Neuronal stem cell (in vitro differentiated cells): ENCODE data around the gene GMPPB.
"Not testable (repeated sequence)": the region's sequence is repeated elsewhere in the genome, so short reads cannot be mapped to it uniquely, and the experiment has no call there.

Experiments used
- DNase-seq: peaks from one replicate; pipeline ENCODE4 v3.0.0-alpha.2; 2013; ENCODE audit warnings: low spot score
- H2AFZ ChIP-seq: one replicate; pipeline ENCODE4 v1.6.1; 2013; ENCODE audit warnings: mild to moderate bottlenecking, low read length, inconsistent platforms
- H2AK5ac ChIP-seq: 2 replicates; pipeline ENCODE4 v1.6.1; 2013; ENCODE audit warnings: low read depth, mild to moderate bottlenecking, inconsistent platforms, low read length, moderate library complexity, mixed read lengths
- H2BK120ac ChIP-seq: 2 replicates; pipeline ENCODE4 v1.6.1; 2013; ENCODE audit warnings: low read depth, mild to moderate bottlenecking, inconsistent platforms, low read length, moderate library complexity, mixed read lengths
- H2BK12ac ChIP-seq: one replicate; pipeline ENCODE4 v1.6.1; 2013; ENCODE audit warnings: low read length, inconsistent platforms
- H2BK15ac ChIP-seq: 2 replicates; pipeline ENCODE4 v1.6.1; 2013; ENCODE audit warnings: mild to moderate bottlenecking, low read length, inconsistent platforms, mixed read lengths
- H2BK5ac ChIP-seq: one replicate; pipeline ENCODE4 v1.6.1; 2013; ENCODE audit warnings: inconsistent platforms, mild to moderate bottlenecking, low read length, moderate library complexity
- H3K14ac ChIP-seq: one replicate; pipeline ENCODE4 v1.6.1; 2013; ENCODE audit warnings: low read length, inconsistent platforms
- H3K18ac ChIP-seq: 2 replicates; pipeline ENCODE4 v1.6.1; 2013; ENCODE audit warnings: low read length, inconsistent platforms
- H3K23ac ChIP-seq: 2 replicates; pipeline ENCODE4 v1.6.1; 2013; ENCODE audit warnings: low read depth, mild to moderate bottlenecking, mixed read lengths, low read length, inconsistent platforms; ENCODE audit not compliant: poor library complexity
- H3K27ac ChIP-seq: replicated peaks from 3 replicates; pipeline ENCODE4 v1.5.1; 2013; ENCODE audit warnings: low read length, inconsistent platforms
- H3K27me3 ChIP-seq, 3 experiments: 2 replicates each; pipeline ENCODE4 v1.6.1; 2013; ENCODE audit warnings: low read length in 3 of 3, mild to moderate bottlenecking in 2 of 3, inconsistent platforms in 1 of 3, low read depth in 1 of 3, mixed read lengths in 1 of 3, moderate library complexity in 1 of 3; ENCODE audit not compliant: control insufficient read depth in 3 of 3, insufficient read depth in 3 of 3
- H3K36me3 ChIP-seq, 2 donors: replicated peaks in 1 of 2; 2 replicates each; pipeline ENCODE4 v1.6.1; 2013; ENCODE audit warnings: low read length in 2 of 2; ENCODE audit not compliant: control insufficient read depth in 2 of 2, insufficient read depth in 2 of 2
- H3K4ac ChIP-seq: 2 replicates; pipeline ENCODE4 v1.6.1; 2013; ENCODE audit warnings: inconsistent platforms, mild to moderate bottlenecking, low read length, moderate library complexity
- H3K4me1 ChIP-seq, 2 donors: 1 replicate in 1 of 2; 2 replicates in 1 of 2; pipeline ENCODE4 v1.6.1; 2013; ENCODE audit warnings: low read length in 2 of 2, low read depth in 1 of 2; ENCODE audit not compliant: control insufficient read depth in 2 of 2, insufficient read depth in 1 of 2
- H3K4me2 ChIP-seq: one replicate; pipeline ENCODE4 v1.6.1; 2013; ENCODE audit warnings: mild to moderate bottlenecking, low read length, inconsistent platforms; ENCODE audit not compliant: insufficient read depth, poor library complexity, severe bottlenecking
- H3K4me3 ChIP-seq, 2 donors: 2 replicates each; pipeline ENCODE4 v1.5.1; 2013; ENCODE audit warnings: low read length in 2 of 2, mild to moderate bottlenecking in 2 of 2, inconsistent platforms in 1 of 2, moderate library complexity in 1 of 2
- H3K79me1 ChIP-seq: one replicate; pipeline ENCODE4 v1.6.1; 2013; ENCODE audit warnings: low read depth, mild to moderate bottlenecking, inconsistent platforms, low read length, moderate library complexity
- H3K9ac ChIP-seq: one replicate; pipeline ENCODE4 v1.6.1; 2013; ENCODE audit warnings: mild to moderate bottlenecking, low read depth, low read length, inconsistent platforms; ENCODE audit not compliant: poor library complexity
- H3K9me3 ChIP-seq, 2 donors: replicated peaks in 1 of 2; 2 replicates each; pipeline versions ENCODE3 to v1.6.1; 2013; ENCODE audit warnings: low read length in 2 of 2, mild to moderate bottlenecking in 2 of 2, inconsistent platforms in 1 of 2, low read depth in 1 of 2, mixed read lengths in 1 of 2, moderate library complexity in 1 of 2; ENCODE audit not compliant: control insufficient read depth in 2 of 2, insufficient read depth in 1 of 2
- H4K8ac ChIP-seq: one replicate; pipeline ENCODE4 v1.6.1; 2013; ENCODE audit warnings: low read depth, mild to moderate bottlenecking, inconsistent platforms, low read length, moderate library complexity
- H4K91ac ChIP-seq: one replicate; pipeline ENCODE4 v1.6.1; 2013; ENCODE audit warnings: low read length, low read depth, mild to moderate bottlenecking, inconsistent platforms; ENCODE audit not compliant: poor library complexity
- WGBS, 2 donors: extraction: QIAGEN DNeasy Blood & Tissue Kit; methylation state at CpG; one replicate each; pipeline ENCODE4 v1.1.7; 2013; ENCODE audit warnings: missing lambda C conversion rate in 2 of 2, mixed read lengths in 1 of 2; ENCODE audit not compliant: insufficient read length in 2 of 2, insufficient replicate concordance in 1 of 2; ENCODE audit errors: extremely low coverage in 2 of 2; 5-methylcytosine and 5-hydroxymethylcytosine counted together

GMPPB gene

DNA sequence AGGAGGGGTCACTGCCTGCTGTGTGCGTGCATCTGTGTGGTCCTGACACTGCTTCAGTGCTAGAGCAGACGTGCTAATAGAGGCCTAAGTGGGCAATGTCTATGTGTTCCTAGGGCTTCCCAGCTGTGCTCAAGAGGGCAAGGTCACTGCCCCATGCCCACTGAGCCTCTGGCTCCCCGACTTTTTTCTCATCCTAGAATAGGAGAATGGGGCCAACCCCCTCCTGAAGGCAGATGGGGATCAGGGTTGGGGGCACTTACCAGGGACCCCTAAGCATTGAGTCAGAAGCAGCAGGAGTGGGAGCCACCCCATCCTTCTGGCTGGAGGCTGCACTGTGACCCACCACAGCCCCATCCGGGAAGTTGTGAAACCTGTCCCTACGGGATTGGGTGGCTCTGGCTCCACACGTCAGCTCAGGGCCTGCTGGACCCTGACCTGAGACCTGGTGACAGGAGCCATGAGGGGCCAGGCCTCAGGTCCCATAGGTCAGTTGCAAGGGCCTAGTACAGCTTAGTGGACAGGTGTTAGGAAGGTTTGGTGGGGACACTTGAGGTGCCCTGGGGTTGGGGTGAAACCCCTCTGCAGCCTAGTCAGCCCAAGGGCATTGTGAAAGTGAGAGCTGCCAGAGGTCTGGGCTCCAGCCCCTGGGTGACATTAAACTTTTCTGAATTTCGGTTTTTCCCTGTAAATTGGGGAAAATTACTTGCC lies 35.3 kb downstream of the GMPPB start:
- H2BK15ac ChIP-seq = peak overlapping the region; percentile 54
- peak overlapping the region; percentile 94 for H2AK5ac ChIP-seq
- peaks cover 6 to 12% of the 10 kb centered on the region in 2 donors for H3K36me3 ChIP-seq
- H3K4me2 ChIP-seq, H3K79me1 ChIP-seq, H3K9ac ChIP-seq, H3K23ac ChIP-seq, H3K4me1 ChIP-seq, H4K8ac ChIP-seq, H3K18ac ChIP-seq, H3K4ac ChIP-seq, H2BK12ac ChIP-seq, H3K9me3 ChIP-seq, H3K14ac ChIP-seq, H3K27me3 ChIP-seq, H3K27ac ChIP-seq, DNase-seq, H4K91ac ChIP-seq: not testable (repeated sequence)
- peak overlapping the region; percentile 76 for H2BK120ac ChIP-seq
- peak overlapping the region; percentile 48 for H2BK5ac ChIP-seq
- no CpG with 5 or more reads among the region's 7 CpGs for WGBS, 2 donors
- H2AFZ ChIP-seq = peak overlapping the region; percentile 93
- H3K4me3 ChIP-seq = peak overlapping the region in 1 of 2 donors; percentile 96

GRCh38 chr3:49687424-49687795 lies 36.3 kb downstream of the GMPPB start:
- DNase-seq, H3K27ac ChIP-seq, H2AFZ ChIP-seq, H3K4me3 ChIP-seq, H3K4me1 ChIP-seq, H3K27me3 ChIP-seq, H3K79me1 ChIP-seq, H2BK12ac ChIP-seq, H3K4ac ChIP-seq, H2BK120ac ChIP-seq, H4K91ac ChIP-seq, H3K9me3 ChIP-seq, H2BK5ac ChIP-seq, H3K14ac ChIP-seq, H4K8ac ChIP-seq, H3K9ac ChIP-seq: not testable (repeated sequence)
- H3K18ac ChIP-seq = peak overlapping the region; percentile 27
- peaks cover 16 to 23% of the 10 kb centered on the region in 2 donors for H3K36me3 ChIP-seq
- peak overlapping the region; percentile 89 for H3K4me2 ChIP-seq
- peak overlapping the region; percentile 74 for H2AK5ac ChIP-seq
- WGBS, 2 donors = no CpG with 5 or more reads among the region's 12 CpGs
- H3K23ac ChIP-seq = peak overlapping the region; percentile 65
- H2BK15ac ChIP-seq = peak overlapping the region; percentile 58

GRCh38 chr3:49686769-49687423 lies 36.9 kb downstream of the GMPPB start:
- not testable (repeated sequence) for H2AFZ ChIP-seq, H3K23ac ChIP-seq, H2BK12ac ChIP-seq, H3K4ac ChIP-seq, H3K9me3 ChIP-seq, H4K8ac ChIP-seq, H3K27ac ChIP-seq, H3K79me1 ChIP-seq, H3K4me1 ChIP-seq, H4K91ac ChIP-seq, H2BK120ac ChIP-seq, H3K27me3 ChIP-seq
- peak overlapping the region in 1 of 2 donors; percentile 82 for H3K4me3 ChIP-seq
- H2BK5ac ChIP-seq = peak overlapping the region; percentile 39
- H2AK5ac ChIP-seq = peak overlapping the region; percentile 74
- peak overlapping the region; percentile 86 for H3K9ac ChIP-seq
- peak overlapping the region; percentile 89 for H3K4me2 ChIP-seq
- peaks cover 20 to 28% of the 10 kb centered on the region in 2 donors for H3K36me3 ChIP-seq
- H2BK15ac ChIP-seq = peak overlapping the region; percentile 58
- no CpG with 5 or more reads among the region's 44 CpGs for WGBS, 2 donors
- peak overlapping the region; percentile 71 for H3K14ac ChIP-seq
- peak overlapping the region; percentile 93 for H3K18ac ChIP-seq
- peak; percentile 48 for DNase-seq

GRCh38 chr3:49686346-49686745 lies 37.4 kb downstream of the GMPPB start:
- not testable (repeated sequence) for H4K8ac ChIP-seq, H3K27ac ChIP-seq, H2BK12ac ChIP-seq, H2BK120ac ChIP-seq, H2AK5ac ChIP-seq, H3K4me1 ChIP-seq, H4K91ac ChIP-seq, H2BK15ac ChIP-seq, H3K14ac ChIP-seq, H2BK5ac ChIP-seq, H3K27me3 ChIP-seq, H3K9me3 ChIP-seq, H3K79me1 ChIP-seq, DNase-seq, H2AFZ ChIP-seq, H3K4ac ChIP-seq, H3K9ac ChIP-seq
- peak overlapping the region; percentile 85 for H3K18ac ChIP-seq
- H3K36me3 ChIP-seq = peaks cover 24 to 34% of the 10 kb centered on the region in 2 donors
- no CpG with 5 or more reads among the region's 29 CpGs for WGBS, 2 donors
- peak overlapping the region in 1 of 2 donors; percentile 82 for H3K4me3 ChIP-seq
- peak overlapping the region; percentile 89 for H3K4me2 ChIP-seq
- H3K23ac ChIP-seq = peak overlapping the region; percentile 55
